ENCODE results near the gene FAM114A1.

FAM114A1 gene

GRCh38 chr4:38859501-38859900 lies 8.1 kb upstream of the FAM114A1 start:
- DNase-seq, result no peak

- DNase-seq, result peak; percentile 82
These were observed 6.7 kb upstream of the FAM114A1 start for GRCh38 chr4:38860788-38861424.

- DNase-seq, result no peak
These were observed 5.8 kb upstream of the FAM114A1 start for GRCh38 chr4:38861791-38862190.

GRCh38 chr4:38865445-38865844 lies 2.2 kb upstream of the FAM114A1 start:
- DNase-seq, result no peak

- DNase-seq, result no peak
These were observed 581 bp upstream of the FAM114A1 start for GRCh38 chr4:38866973-38867477.

- no peak for DNase-seq
These were observed 704 bp downstream of the FAM114A1 start for GRCh38 chr4:38868059-38868960.

- no peak for DNase-seq
These were observed 1.9 kb downstream of the FAM114A1 start for GRCh38 chr4:38869511-38869910.

- no peak for DNase-seq
These were observed 2.6 kb downstream of the FAM114A1 start for GRCh38 chr4:38870098-38870808.

- no peak for DNase-seq
These were observed 4.0 kb downstream of the FAM114A1 start for GRCh38 chr4:38871593-38871992.

- DNase-seq, result no peak
These were observed 5.0 kb downstream of the FAM114A1 start for GRCh38 chr4:38872620-38873019.

- no peak for DNase-seq
These were observed 5.8 kb downstream of the FAM114A1 start for GRCh38 chr4:38873290-38873944.

GRCh38 chr4:38876636-38877035 lies 9.0 kb downstream of the FAM114A1 start:
- DNase-seq, result no peak

GRCh38 chr4:38884254-38884653 lies 16.6 kb downstream of the FAM114A1 start:
- no peak for DNase-seq

- peak; percentile 73 for DNase-seq
These were observed 21.5 kb downstream of the FAM114A1 start for GRCh38 chr4:38889143-38889542.

- DNase-seq, result no peak
These were observed 23.7 kb downstream of the FAM114A1 start for GRCh38 chr4:38891051-38891983.

GRCh38 chr4:38894322-38894982 lies 26.8 kb downstream of the FAM114A1 start:
- no peak for DNase-seq

GRCh38 chr4:38896940-38897339 lies 29.3 kb downstream of the FAM114A1 start:
- DNase-seq, result no peak

GRCh38 chr4:38898245-38898644 lies 30.6 kb downstream of the FAM114A1 start:
- DNase-seq, result no peak

GRCh38 chr4:38902221-38902620 lies 34.6 kb downstream of the FAM114A1 start:
- no peak for DNase-seq

- peak; percentile 49 for DNase-seq
These were observed 35.1 kb downstream of the FAM114A1 start for GRCh38 chr4:38902695-38903094.

- DNase-seq, result no peak
These were observed 36.6 kb downstream of the FAM114A1 start for GRCh38 chr4:38904090-38904666.

Measured in activated CD4-positive, alpha-beta T cell treated with anti-CD3 and anti-CD28 coated beads, Interleukin-2, Interleukin-6, amounts not matched to agents 100 ng/mL and 50 ng/mL, durations not matched to agents 16 hours and 8 hours (primary cell).